HepG2 (cell line): Measurements from ENCODE around the gene MARCHF9. TPM values are rescaled to one million over a fixed set of nuclear protein-coding genes. Genes with fewer than 3 reads are reported as not detected.

Experiments used
- HCFC1 ChIP-seq: fragments of 150-350 bp; IDR thresholded peaks from 2 replicates; pipeline ENCODE4 v1.6.1; 2014; ENCODE audit warnings: low read depth, low read length
- HOXA9 ChIP-seq: sonication (generic); formaldehyde crosslinking; IDR thresholded peaks from 2 replicates; pipeline ENCODE4 v1.8.1; 2022; ENCODE audit warnings: missing genetic modification reagents, mild to moderate bottlenecking, moderate library complexity, borderline replicate concordance
- NR1H2 ChIP-seq: sonication (generic); formaldehyde crosslinking; IDR thresholded peaks from 2 replicates; pipeline ENCODE4 v1.8.1; 2022; ENCODE audit warnings: low read depth, missing genetic modification reagents, borderline replicate concordance
- PAX8 ChIP-seq: sonication (generic); formaldehyde crosslinking; IDR thresholded peaks from 2 replicates; pipeline ENCODE4 v1.8.0; 2022; ENCODE audit warnings: mild to moderate bottlenecking, missing genetic modification reagents, borderline replicate concordance
- SMYD3 ChIP-seq: sonication (generic); formaldehyde crosslinking; IDR thresholded peaks from 2 replicates; pipeline ENCODE4 v1.8.1; 2023; ENCODE audit warnings: mild to moderate bottlenecking, missing genetic modification reagents
- SUZ12 ChIP-seq: fragments of 150-350 bp; IDR thresholded peaks from 2 replicates; pipeline ENCODE4 v1.6.1; 2014; ENCODE audit warnings: low read depth, low read length
- ZNF264 ChIP-seq: sonication (generic); formaldehyde crosslinking; IDR thresholded peaks from 2 replicates; pipeline ENCODE4 v1.4.0; 2020; ENCODE audit warnings: missing genetic modification reagents
- ZNF883 ChIP-seq: sonication (generic); formaldehyde crosslinking; IDR thresholded peaks from 2 replicates; pipeline ENCODE4 v1.5.1; 2020; ENCODE audit warnings: mild to moderate bottlenecking, missing genetic modification reagents; ENCODE audit errors: not compliant biosample characterization
- polyA plus RNA-seq, 8 experiments: library from polyadenylated mRNA; depleted of rRNA in 3 of 8; stranded (reverse) in 7 of 8; unstranded in 1 of 8; fragments of >200 nt; fragmentation: Illumina TruSeq in 4 of 8; extraction: Trizol in 4 of 8; gene quantifications; 2 replicates each; pipeline versions ENCODE4 v1.2.1 to v1.2.3, GENCODE V29; 2011 to 2016; ENCODE audit warnings: low read depth in 4 of 8, missing spikeins in 1 of 8, mixed read lengths in 1 of 8; ENCODE audit not compliant: insufficient read depth in 1 of 8
- total RNA-seq, 5 experiments: library from RNA; depleted of rRNA; stranded (reverse); fragments of >200 nt; fragmentation: Illumina TruSeq; extraction: Trizol; gene quantifications; 2 replicates each; pipeline ENCODE4 v1.2.3, GENCODE V29; 2016; ENCODE audit warnings: low read depth in 1 of 5
- TF ChIP-seq, protein P1 (sequence below): sonication (generic); formaldehyde crosslinking; IDR thresholded peaks from 2 replicates; pipeline ENCODE4 v1.5.1; 2020; ENCODE audit warnings: missing genetic modification reagents, mild to moderate bottlenecking, borderline replicate concordance
- TF ChIP-seq, protein P2 (sequence below): sonication (generic); formaldehyde crosslinking; IDR thresholded peaks from 2 replicates; pipeline ENCODE4 v1.5.0; 2020; ENCODE audit warnings: missing genetic modification reagents
- TF ChIP-seq, protein P3 (sequence below): sonication (generic); formaldehyde crosslinking; IDR thresholded peaks from 2 replicates; pipeline ENCODE4 v1.4.0; 2020; ENCODE audit warnings: mild to moderate bottlenecking, missing genetic modification reagents
- TF ChIP-seq, protein P4 (sequence below): sonication (generic); formaldehyde crosslinking; IDR thresholded peaks from 2 replicates; pipeline ENCODE4 v1.4.0; 2020; ENCODE audit warnings: missing genetic modification reagents
- TF ChIP-seq, protein P5 (sequence below), 2 experiments: sonication (generic) in 1 of 2; formaldehyde crosslinking in 1 of 2; IDR thresholded peaks; 2 replicates each; pipeline versions ENCODE4 v1.5.1 to v1.6.1; 2011 to 2020; ENCODE audit warnings: borderline replicate concordance in 1 of 2, low read depth in 1 of 2, low read length in 1 of 2, mild to moderate bottlenecking in 1 of 2, missing genetic modification reagents in 1 of 2, moderate library complexity in 1 of 2
- TF ChIP-seq, protein P6 (sequence below): sonication (generic); formaldehyde crosslinking; IDR thresholded peaks from 2 replicates; pipeline ENCODE4 v1.5.1; 2020; ENCODE audit warnings: mild to moderate bottlenecking, moderate library complexity, missing genetic modification reagents
- TF ChIP-seq, protein P7 (sequence below): sonication (generic); formaldehyde crosslinking; IDR thresholded peaks from 2 replicates; pipeline ENCODE4 v1.5.0; 2020; ENCODE audit warnings: missing genetic modification reagents

Gene MARCHF9
- total and polyA plus RNA-seq, 2 of the 13 experiments (the other 11 are each of a cell fraction or from before 2014, with no cell fraction given), result 5.7 to 9.6 TPM

DNA sequence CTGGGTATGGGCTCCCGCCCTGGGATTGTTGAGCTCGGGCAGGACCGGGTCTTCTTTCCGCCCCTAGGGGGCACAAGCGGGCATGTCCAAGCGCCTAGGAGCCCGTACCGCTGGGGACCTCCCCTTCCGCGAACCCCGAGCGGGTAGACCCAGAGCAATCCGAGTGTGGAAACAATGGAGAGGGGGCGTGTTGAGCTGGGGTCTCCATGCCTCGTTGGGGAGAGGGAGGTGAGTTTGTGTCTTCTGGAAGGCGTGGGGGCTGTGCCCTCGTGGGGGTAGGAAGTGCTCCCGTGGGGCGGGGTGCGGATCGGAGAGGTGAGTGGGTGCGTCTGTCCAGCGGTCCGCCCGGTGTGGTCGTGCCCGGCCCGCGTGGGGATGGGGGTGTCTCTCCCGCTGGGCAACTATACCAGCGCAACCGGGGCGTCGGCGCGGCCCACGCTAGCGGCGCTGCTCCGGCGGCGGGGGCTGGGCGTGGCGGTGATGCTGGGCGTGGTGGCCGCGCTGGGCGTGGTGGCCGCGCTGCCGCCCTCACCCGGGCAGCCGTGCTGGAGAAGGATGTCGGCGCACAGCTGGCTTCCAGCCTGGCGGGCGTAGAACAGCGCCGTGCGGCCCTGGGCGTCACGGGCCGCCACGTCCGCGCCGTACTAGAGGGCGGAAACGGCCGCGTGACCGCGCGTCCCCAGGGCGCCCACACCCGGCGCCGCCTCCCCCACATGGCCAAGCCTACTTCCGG lies 28.6 kb upstream of the MARCHF9 start (continued):
- TF ChIP-seq, protein P1, sequence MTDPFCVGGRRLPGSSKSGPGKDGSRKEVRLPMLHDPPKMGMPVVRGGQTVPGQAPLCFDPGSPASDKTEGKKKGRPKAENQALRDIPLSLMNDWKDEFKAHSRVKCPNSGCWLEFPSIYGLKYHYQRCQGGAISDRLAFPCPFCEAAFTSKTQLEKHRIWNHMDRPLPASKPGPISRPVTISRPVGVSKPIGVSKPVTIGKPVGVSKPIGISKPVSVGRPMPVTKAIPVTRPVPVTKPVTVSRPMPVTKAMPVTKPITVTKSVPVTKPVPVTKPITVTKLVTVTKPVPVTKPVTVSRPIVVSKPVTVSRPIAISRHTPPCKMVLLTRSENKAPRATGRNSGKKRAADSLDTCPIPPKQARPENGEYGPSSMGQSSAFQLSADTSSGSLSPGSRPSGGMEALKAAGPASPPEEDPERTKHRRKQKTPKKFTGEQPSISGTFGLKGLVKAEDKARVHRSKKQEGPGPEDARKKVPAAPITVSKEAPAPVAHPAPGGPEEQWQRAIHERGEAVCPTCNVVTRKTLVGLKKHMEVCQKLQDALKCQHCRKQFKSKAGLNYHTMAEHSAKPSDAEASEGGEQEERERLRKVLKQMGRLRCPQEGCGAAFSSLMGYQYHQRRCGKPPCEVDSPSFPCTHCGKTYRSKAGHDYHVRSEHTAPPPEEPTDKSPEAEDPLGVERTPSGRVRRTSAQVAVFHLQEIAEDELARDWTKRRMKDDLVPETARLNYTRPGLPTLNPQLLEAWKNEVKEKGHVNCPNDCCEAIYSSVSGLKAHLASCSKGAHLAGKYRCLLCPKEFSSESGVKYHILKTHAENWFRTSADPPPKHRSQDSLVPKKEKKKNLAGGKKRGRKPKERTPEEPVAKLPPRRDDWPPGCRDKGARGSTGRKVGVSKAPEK (CRISPR knock-in tag), result no peak
- TF ChIP-seq SMYD3 (CRISPR knock-in tag) (no peak), PAX8 (CRISPR knock-in tag) (no peak), SUZ12 (no peak), ZNF264 (CRISPR knock-in tag) (no peak), NR1H2 (CRISPR knock-in tag) (no peak), HCFC1 (no peak), HOXA9 (CRISPR knock-in tag) (no peak), ZNF883 (no peak)
- TF ChIP-seq, protein P2, sequence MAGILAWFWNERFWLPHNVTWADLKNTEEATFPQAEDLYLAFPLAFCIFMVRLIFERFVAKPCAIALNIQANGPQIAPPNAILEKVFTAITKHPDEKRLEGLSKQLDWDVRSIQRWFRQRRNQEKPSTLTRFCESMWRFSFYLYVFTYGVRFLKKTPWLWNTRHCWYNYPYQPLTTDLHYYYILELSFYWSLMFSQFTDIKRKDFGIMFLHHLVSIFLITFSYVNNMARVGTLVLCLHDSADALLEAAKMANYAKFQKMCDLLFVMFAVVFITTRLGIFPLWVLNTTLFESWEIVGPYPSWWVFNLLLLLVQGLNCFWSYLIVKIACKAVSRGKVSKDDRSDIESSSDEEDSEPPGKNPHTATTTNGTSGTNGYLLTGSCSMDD (CRISPR knock-in tag), result no peak
- TF ChIP-seq, protein P3, sequence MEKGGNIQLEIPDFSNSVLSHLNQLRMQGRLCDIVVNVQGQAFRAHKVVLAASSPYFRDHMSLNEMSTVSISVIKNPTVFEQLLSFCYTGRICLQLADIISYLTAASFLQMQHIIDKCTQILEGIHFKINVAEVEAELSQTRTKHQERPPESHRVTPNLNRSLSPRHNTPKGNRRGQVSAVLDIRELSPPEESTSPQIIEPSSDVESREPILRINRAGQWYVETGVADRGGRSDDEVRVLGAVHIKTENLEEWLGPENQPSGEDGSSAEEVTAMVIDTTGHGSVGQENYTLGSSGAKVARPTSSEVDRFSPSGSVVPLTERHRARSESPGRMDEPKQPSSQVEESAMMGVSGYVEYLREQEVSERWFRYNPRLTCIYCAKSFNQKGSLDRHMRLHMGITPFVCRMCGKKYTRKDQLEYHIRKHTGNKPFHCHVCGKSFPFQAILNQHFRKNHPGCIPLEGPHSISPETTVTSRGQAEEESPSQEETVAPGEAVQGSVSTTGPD, result no peak
- TF ChIP-seq, protein P4, sequence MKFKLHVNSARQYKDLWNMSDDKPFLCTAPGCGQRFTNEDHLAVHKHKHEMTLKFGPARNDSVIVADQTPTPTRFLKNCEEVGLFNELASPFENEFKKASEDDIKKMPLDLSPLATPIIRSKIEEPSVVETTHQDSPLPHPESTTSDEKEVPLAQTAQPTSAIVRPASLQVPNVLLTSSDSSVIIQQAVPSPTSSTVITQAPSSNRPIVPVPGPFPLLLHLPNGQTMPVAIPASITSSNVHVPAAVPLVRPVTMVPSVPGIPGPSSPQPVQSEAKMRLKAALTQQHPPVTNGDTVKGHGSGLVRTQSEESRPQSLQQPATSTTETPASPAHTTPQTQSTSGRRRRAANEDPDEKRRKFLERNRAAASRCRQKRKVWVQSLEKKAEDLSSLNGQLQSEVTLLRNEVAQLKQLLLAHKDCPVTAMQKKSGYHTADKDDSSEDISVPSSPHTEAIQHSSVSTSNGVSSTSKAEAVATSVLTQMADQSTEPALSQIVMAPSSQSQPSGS (CRISPR knock-in tag), result no peak
- TF ChIP-seq, protein P5, sequence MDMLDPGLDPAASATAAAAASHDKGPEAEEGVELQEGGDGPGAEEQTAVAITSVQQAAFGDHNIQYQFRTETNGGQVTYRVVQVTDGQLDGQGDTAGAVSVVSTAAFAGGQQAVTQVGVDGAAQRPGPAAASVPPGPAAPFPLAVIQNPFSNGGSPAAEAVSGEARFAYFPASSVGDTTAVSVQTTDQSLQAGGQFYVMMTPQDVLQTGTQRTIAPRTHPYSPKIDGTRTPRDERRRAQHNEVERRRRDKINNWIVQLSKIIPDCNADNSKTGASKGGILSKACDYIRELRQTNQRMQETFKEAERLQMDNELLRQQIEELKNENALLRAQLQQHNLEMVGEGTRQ (IDR thresholded peaks at IDR 0.05; ENCODE audit: low read depth, low read length), result no peak
- TF ChIP-seq, protein P5 (CRISPR knock-in tag; IDR thresholded peaks at IDR 0.05; ENCODE audit: borderline replicate concordance), result no peak
- TF ChIP-seq, protein P6, sequence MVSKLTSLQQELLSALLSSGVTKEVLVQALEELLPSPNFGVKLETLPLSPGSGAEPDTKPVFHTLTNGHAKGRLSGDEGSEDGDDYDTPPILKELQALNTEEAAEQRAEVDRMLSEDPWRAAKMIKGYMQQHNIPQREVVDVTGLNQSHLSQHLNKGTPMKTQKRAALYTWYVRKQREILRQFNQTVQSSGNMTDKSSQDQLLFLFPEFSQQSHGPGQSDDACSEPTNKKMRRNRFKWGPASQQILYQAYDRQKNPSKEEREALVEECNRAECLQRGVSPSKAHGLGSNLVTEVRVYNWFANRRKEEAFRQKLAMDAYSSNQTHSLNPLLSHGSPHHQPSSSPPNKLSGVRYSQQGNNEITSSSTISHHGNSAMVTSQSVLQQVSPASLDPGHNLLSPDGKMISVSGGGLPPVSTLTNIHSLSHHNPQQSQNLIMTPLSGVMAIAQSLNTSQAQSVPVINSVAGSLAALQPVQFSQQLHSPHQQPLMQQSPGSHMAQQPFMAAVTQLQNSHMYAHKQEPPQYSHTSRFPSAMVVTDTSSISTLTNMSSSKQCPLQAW, result peak; percentile 75
- TF ChIP-seq, protein P7, sequence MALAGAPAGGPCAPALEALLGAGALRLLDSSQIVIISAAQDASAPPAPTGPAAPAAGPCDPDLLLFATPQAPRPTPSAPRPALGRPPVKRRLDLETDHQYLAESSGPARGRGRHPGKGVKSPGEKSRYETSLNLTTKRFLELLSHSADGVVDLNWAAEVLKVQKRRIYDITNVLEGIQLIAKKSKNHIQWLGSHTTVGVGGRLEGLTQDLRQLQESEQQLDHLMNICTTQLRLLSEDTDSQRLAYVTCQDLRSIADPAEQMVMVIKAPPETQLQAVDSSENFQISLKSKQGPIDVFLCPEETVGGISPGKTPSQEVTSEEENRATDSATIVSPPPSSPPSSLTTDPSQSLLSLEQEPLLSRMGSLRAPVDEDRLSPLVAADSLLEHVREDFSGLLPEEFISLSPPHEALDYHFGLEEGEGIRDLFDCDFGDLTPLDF, result no peak
